SK-N-SH (cell line): Measurements from ENCODE around the gene TFR2.

Experiments
- SIN3A ChIP-seq: IDR thresholded peaks from 2 replicates; pipeline ENCODE4 v1.6.1; 2012; ENCODE audit warnings: low read depth, mild to moderate bottlenecking, low read length, moderate library complexity, borderline replicate concordance
- TF ChIP-seq, protein P1 (sequence below): fragments of 200-600 bp; sonication (generic); IDR thresholded peaks from 2 replicates; pipeline ENCODE4 v1.6.1; 2017; ENCODE audit warnings: antibody characterized with exemption, mild to moderate bottlenecking, moderate library complexity

GRCh38 chr7:100649826-100650565 is 8.6 kb upstream of the TFR2 start:
- no peak for TF ChIP-seq SIN3A
- TF ChIP-seq, protein P1, sequence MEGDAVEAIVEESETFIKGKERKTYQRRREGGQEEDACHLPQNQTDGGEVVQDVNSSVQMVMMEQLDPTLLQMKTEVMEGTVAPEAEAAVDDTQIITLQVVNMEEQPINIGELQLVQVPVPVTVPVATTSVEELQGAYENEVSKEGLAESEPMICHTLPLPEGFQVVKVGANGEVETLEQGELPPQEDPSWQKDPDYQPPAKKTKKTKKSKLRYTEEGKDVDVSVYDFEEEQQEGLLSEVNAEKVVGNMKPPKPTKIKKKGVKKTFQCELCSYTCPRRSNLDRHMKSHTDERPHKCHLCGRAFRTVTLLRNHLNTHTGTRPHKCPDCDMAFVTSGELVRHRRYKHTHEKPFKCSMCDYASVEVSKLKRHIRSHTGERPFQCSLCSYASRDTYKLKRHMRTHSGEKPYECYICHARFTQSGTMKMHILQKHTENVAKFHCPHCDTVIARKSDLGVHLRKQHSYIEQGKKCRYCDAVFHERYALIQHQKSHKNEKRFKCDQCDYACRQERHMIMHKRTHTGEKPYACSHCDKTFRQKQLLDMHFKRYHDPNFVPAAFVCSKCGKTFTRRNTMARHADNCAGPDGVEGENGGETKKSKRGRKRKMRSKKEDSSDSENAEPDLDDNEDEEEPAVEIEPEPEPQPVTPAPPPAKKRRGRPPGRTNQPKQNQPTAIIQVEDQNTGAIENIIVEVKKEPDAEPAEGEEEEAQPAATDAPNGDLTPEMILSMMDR = no peak
